Body of pancreas (tissue), 4 donors: ENCODE data around the gene REPIN1.

Experiments used
- POLR2A ChIP-seq, 3 donors: fragments of 450-650 bp; IDR thresholded peaks; one replicate each; pipeline ENCODE4 v1.6.1; 2016; ENCODE audit warnings: antibody characterized with exemption in 3 of 3, mild to moderate bottlenecking in 2 of 3
- TF ChIP-seq, protein P1 (sequence below), 7 experiments: fragments of 450-650 bp in 4 of 7; fragments of 200-600 bp in 3 of 7; sonication (generic) in 3 of 7; IDR thresholded peaks; one replicate each; pipeline ENCODE4 v1.5.1; 2016 to 2019; ENCODE audit warnings: antibody characterized with exemption in 7 of 7

- TF ChIP-seq, protein P1, sequence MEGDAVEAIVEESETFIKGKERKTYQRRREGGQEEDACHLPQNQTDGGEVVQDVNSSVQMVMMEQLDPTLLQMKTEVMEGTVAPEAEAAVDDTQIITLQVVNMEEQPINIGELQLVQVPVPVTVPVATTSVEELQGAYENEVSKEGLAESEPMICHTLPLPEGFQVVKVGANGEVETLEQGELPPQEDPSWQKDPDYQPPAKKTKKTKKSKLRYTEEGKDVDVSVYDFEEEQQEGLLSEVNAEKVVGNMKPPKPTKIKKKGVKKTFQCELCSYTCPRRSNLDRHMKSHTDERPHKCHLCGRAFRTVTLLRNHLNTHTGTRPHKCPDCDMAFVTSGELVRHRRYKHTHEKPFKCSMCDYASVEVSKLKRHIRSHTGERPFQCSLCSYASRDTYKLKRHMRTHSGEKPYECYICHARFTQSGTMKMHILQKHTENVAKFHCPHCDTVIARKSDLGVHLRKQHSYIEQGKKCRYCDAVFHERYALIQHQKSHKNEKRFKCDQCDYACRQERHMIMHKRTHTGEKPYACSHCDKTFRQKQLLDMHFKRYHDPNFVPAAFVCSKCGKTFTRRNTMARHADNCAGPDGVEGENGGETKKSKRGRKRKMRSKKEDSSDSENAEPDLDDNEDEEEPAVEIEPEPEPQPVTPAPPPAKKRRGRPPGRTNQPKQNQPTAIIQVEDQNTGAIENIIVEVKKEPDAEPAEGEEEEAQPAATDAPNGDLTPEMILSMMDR (IDR thresholded peaks at IDR 0.05): no peak
- TF ChIP-seq POLR2A (IDR thresholded peaks at IDR 0.05): no peak
These were observed 44.2 kb downstream of the REPIN1 start for GRCh38 chr7:150412518-150413488.
